ENCODE data around the gene COL16A1.

Gene COL16A1

GRCh38 chr1:31705080-31705866 is 1.5 kb upstream of the COL16A1 start:
- no peak for DNase-seq

- no peak for DNase-seq
Observed at GRCh38 chr1:31704271-31705079, 658 bp upstream of the COL16A1 start.

- no peak for DNase-seq
Observed at GRCh38 chr1:31702836-31703404, 897 bp downstream of the COL16A1 start.

GRCh38 chr1:31701091-31701736 is 2.6 kb downstream of the COL16A1 start:
- peak; percentile 41 for DNase-seq

GRCh38 chr1:31700468-31701090 is 3.2 kb downstream of the COL16A1 start:
- no peak for DNase-seq

GRCh38 chr1:31699341-31699891 is 4.4 kb downstream of the COL16A1 start:
- no peak for DNase-seq

GRCh38 chr1:31697369-31697984 is 6.3 kb downstream of the COL16A1 start:
- no peak for DNase-seq

- DNase-seq, result no peak
Observed at GRCh38 chr1:31696242-31696641, 7.6 kb downstream of the COL16A1 start.

- no peak for DNase-seq
Observed at GRCh38 chr1:31695327-31695726, 8.5 kb downstream of the COL16A1 start.

- no peak for DNase-seq
Observed at GRCh38 chr1:31694964-31695313, 8.9 kb downstream of the COL16A1 start.

- no peak for DNase-seq
Observed at GRCh38 chr1:31694069-31694963, 9.5 kb downstream of the COL16A1 start.

GRCh38 chr1:31693231-31693630 is 10.6 kb downstream of the COL16A1 start:
- peak; percentile 86 for DNase-seq

- DNase-seq, result no peak
Observed at GRCh38 chr1:31691951-31692350, 11.9 kb downstream of the COL16A1 start.

GRCh38 chr1:31691446-31691845 is 12.4 kb downstream of the COL16A1 start:
- no peak for DNase-seq

- no peak for DNase-seq
Observed at GRCh38 chr1:31690921-31691320, 12.9 kb downstream of the COL16A1 start.

- DNase-seq, result no peak
Observed at GRCh38 chr1:31689854-31690253, 14.0 kb downstream of the COL16A1 start.

- no peak for DNase-seq
Observed at GRCh38 chr1:31689379-31689778, 14.4 kb downstream of the COL16A1 start.

GRCh38 chr1:31688233-31688918 is 15.4 kb downstream of the COL16A1 start:
- no peak for DNase-seq

- DNase-seq, result no peak
Observed at GRCh38 chr1:31687601-31688000, 16.2 kb downstream of the COL16A1 start.

GRCh38 chr1:31685795-31686194 is 18.0 kb downstream of the COL16A1 start:
- no peak for DNase-seq

Data from NCI-H2171 (cell line).